Measurements from ENCODE around the gene FARP1.

The FARP1 gene

GRCh38 chr13:98293103-98293502 is 150.2 kb downstream of the FARP1 start:
- no peak for DNase-seq

GRCh38 chr13:98293570-98294142 is 150.8 kb downstream of the FARP1 start:
- peak; percentile 46 for DNase-seq

GRCh38 chr13:98295371-98295770 is 152.5 kb downstream of the FARP1 start:
- no peak for DNase-seq

GRCh38 chr13:98297051-98297450 is 154.2 kb downstream of the FARP1 start:
- no peak for DNase-seq

GRCh38 chr13:98297745-98298144 is 154.9 kb downstream of the FARP1 start:
- DNase-seq = no peak

GRCh38 chr13:98298599-98298998 is 155.7 kb downstream of the FARP1 start:
- DNase-seq = no peak

- DNase-seq = no peak
Observed at GRCh38 chr13:98299235-98299965, 156.5 kb downstream of the FARP1 start.

- no peak for DNase-seq
Observed at GRCh38 chr13:98299966-98300350, 157.1 kb downstream of the FARP1 start.

- DNase-seq = peak; percentile 38
Observed at GRCh38 chr13:98300956-98301641, 158.2 kb downstream of the FARP1 start.

GRCh38 chr13:98301721-98302120 is 158.8 kb downstream of the FARP1 start:
- no peak for DNase-seq

GRCh38 chr13:98303858-98304257 is 161.0 kb downstream of the FARP1 start:
- DNase-seq = no peak

- DNase-seq = no peak
Observed at GRCh38 chr13:98305670-98306069, 162.8 kb downstream of the FARP1 start.

GRCh38 chr13:98307463-98308085 is 164.7 kb downstream of the FARP1 start:
- no peak for DNase-seq

- no peak for DNase-seq
Observed at GRCh38 chr13:98308086-98308911, 165.4 kb downstream of the FARP1 start.

GRCh38 chr13:98309569-98310335 is 166.9 kb downstream of the FARP1 start:
- no peak for DNase-seq

- peak; percentile 31 for DNase-seq
Observed at GRCh38 chr13:98310485-98311199, 167.7 kb downstream of the FARP1 start.

- no peak for DNase-seq
Observed at GRCh38 chr13:98311200-98311548, 168.3 kb downstream of the FARP1 start.

GRCh38 chr13:98312606-98313005 is 169.7 kb downstream of the FARP1 start:
- no peak for DNase-seq

GRCh38 chr13:98313023-98313921 is 170.4 kb downstream of the FARP1 start:
- no peak for DNase-seq

GRCh38 chr13:98313922-98314292 is 171.0 kb downstream of the FARP1 start:
- DNase-seq = no peak
